Smooth muscle cell of the brain vasculature (primary cell): ENCODE data around the gene IL3RA.
"Not testable (repeated sequence)": the region's sequence is repeated elsewhere in the genome, so short reads cannot be mapped to it uniquely, and the experiment has no call there.

Experiments used
- DNase-seq: peaks from one replicate; pipeline ENCODE4 v3.0.0-alpha.2; 2012; ENCODE audit warnings: low read depth, low spot score

The IL3RA gene

GRCh38 chrX:1336331-1336943 is at the start of gene IL3RA:
IL3RA (plus strand) TSS chrX:1336785; CDS start chrX:1341766, 4,981 bp downstream.
- no peak for DNase-seq

GRCh38 chrX:1289535-1289934 is 47.0 kb upstream of the IL3RA start:
- no peak for DNase-seq

- no peak for DNase-seq
Measured at GRCh38 chrX:1291110-1291740, 45.4 kb upstream of the IL3RA start.

- no peak for DNase-seq
Measured at GRCh38 chrX:1292575-1293290, 43.9 kb upstream of the IL3RA start.

- DNase-seq = no peak
Measured at GRCh38 chrX:1294301-1295067, 42.1 kb upstream of the IL3RA start.

GRCh38 chrX:1295550-1295949 is 41.0 kb upstream of the IL3RA start:
- DNase-seq = no peak

GRCh38 chrX:1297591-1297990 is 39.0 kb upstream of the IL3RA start:
- not testable (repeated sequence) for DNase-seq

- DNase-seq = no peak
Measured at GRCh38 chrX:1300449-1300848, 36.1 kb upstream of the IL3RA start.

GRCh38 chrX:1305411-1305810 is 31.2 kb upstream of the IL3RA start:
- no peak for DNase-seq

GRCh38 chrX:1306909-1307625 is 29.5 kb upstream of the IL3RA start:
- no peak for DNase-seq

- DNase-seq = no peak
Measured at GRCh38 chrX:1307626-1308340, 28.8 kb upstream of the IL3RA start.

- DNase-seq = no peak
Measured at GRCh38 chrX:1308476-1308875, 28.1 kb upstream of the IL3RA start.

- DNase-seq = not testable (repeated sequence)
Measured at GRCh38 chrX:1308917-1309316, 27.7 kb upstream of the IL3RA start.

- no peak for DNase-seq
Measured at GRCh38 chrX:1313788-1314187, 22.8 kb upstream of the IL3RA start.

- DNase-seq = no peak
Measured at GRCh38 chrX:1316527-1316926, 20.1 kb upstream of the IL3RA start.

- no peak for DNase-seq
Measured at GRCh38 chrX:1321674-1322073, 14.9 kb upstream of the IL3RA start.

- no peak for DNase-seq
Measured at GRCh38 chrX:1322393-1322792, 14.2 kb upstream of the IL3RA start.

- no peak for DNase-seq
Measured at GRCh38 chrX:1323315-1323714, 13.3 kb upstream of the IL3RA start.

GRCh38 chrX:1325515-1326116 is 11.0 kb upstream of the IL3RA start:
- DNase-seq = no peak

GRCh38 chrX:1327651-1328304 is 8.8 kb upstream of the IL3RA start:
- no peak for DNase-seq
